GM23248 (cell line): ENCODE measurements around the gene NUP188.

Source experiments
- EZH2 ChIP-seq: fragments of 200-600 bp; sonication (generic); IDR thresholded peaks from 2 replicates; pipeline ENCODE4 v1.6.1; 2018; ENCODE audit warnings: antibody characterized with exemption, mild to moderate bottlenecking; ENCODE audit not compliant: insufficient read depth, poor library complexity, severe bottlenecking
- EZH2phosphoT487 ChIP-seq: fragments of 200-600 bp; sonication (generic); IDR thresholded peaks from 2 replicates; pipeline ENCODE4 v1.6.1; 2018; ENCODE audit warnings: antibody characterized with exemption, moderate library complexity, mild to moderate bottlenecking, low read depth; ENCODE audit not compliant: insufficient read depth

DNA sequence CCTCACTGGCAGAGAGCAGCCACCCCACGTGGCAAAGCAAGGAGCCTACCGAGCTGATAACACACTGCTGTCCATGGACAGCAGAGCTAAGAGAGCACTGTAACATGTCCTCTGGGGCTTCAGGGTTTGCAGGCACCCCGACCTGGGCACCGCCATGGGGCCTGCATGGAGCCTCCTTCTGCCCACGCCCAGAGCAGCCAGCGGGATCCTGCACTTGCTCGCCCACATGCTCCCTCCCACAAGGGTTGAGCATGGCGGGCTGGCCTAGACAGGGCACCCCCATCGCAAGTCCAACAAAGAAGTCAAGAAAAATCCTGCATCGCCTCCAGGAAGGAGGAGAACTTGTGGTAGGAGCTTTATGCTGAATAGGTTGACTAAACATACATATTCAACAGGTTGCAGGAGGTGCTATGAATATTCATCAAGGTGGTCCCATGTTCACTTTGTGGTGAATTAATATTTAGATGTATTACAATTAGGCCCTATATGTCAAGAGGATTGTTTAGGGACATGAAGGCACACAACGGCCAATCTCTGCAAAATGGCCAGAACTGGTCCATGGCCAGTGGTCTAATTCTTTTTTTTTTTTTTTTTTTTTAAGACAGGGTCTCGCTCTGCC is 85.2 kb downstream of the NUP188 start:
- TF ChIP-seq EZH2phosphoT487 (no peak), EZH2 (no peak)
